Activated naive CD8-positive, alpha-beta T cell treated with anti-CD3 and anti-CD28 coated beads, Interleukin-2, amount 50 U/mL, for 16 hours (primary cell): Measurements from ENCODE around the gene DNAJC24.
"Not testable (repeated sequence)": the region's sequence is repeated elsewhere in the genome, so short reads cannot be mapped to it uniquely, and the experiment has no call there.

Experiments
- DNase-seq: peaks from one replicate; pipeline ENCODE4 v3.0.0-alpha.2; 2020; ENCODE audit warnings: low read depth, low spot score

DNAJC24 gene, protein sequence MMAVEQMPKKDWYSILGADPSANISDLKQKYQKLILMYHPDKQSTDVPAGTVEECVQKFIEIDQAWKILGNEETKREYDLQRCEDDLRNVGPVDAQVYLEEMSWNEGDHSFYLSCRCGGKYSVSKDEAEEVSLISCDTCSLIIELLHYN

DNA sequence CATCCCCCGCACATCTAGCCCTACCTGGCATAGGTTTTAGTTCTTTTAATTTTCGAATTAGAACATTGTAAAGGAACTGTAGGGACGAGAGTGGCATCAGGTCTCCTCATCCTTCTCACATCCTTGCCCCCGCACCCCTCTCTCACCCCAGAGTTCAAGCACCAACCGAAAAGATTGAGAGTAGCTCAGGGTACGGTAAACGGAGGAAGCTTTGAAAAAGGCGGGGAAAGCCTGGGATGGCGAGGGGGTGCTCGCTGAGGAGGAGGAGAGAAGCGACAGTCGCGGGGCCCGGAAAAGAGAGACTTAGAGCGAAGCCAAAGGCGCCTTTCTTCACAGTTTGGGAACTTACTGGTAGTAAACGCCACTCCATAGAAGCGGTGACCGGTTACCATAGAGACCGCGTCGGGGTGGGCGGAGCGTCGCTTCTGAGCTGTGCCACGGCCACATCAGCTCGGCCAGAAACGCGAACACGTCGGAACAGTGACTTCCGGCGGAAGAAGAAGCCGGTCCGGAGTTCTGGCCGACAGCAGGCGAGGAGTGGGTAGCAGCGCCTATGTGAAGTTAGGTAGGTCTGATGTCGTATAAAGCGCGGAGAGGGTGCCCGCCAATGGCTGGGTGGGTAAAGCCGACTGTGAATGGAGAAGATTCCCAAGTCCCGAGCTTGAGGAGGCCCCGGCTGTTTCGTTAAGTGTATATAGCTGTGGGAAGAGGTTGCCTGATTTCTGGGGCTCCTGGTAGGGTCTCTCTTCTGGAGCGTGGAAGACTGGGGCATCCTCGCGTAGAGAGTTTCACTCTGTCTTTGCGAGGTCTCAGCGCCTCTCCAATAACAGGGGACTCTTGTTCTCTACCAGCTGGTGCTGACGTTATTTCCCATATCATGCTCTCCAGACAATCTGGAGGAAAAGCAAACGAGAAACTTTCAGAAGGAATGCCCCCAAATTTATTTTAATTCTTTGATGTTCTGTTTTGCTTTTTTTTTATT lies at the start of gene DNAJC24, which contains the start of gene DCDC1:
Gene DNAJC24 (plus strand): TSS at position 513 of the 982 bp plus-strand sequence. CDS start 889 bp downstream, outside the sequence.
Gene DCDC1 (minus strand): TSS at position 392 of the 982 bp plus-strand sequence. CDS start 41,459 bp downstream, outside the sequence.
- DNase-seq: peak; percentile 86

DNA sequence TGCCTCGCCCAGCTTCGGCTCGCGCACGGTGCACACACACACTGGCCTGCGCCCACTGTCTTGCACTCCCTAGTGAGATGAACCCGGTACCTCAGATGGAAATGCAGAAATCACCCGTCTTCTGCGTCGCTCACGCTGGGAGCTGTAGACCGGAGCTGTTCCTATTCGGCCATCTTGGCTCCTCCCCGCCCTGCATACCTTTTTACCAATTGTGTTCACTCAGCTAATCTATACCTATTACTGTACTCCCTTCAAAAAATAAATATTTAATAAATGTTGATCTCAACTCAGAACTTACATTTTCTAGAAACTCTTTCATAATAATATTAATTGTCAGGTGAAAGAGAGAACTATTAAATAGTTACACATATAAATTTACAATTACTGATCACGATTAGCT lies 48.2 kb upstream of the DNAJC24 start:
- DNase-seq: not testable (repeated sequence)

DNA sequence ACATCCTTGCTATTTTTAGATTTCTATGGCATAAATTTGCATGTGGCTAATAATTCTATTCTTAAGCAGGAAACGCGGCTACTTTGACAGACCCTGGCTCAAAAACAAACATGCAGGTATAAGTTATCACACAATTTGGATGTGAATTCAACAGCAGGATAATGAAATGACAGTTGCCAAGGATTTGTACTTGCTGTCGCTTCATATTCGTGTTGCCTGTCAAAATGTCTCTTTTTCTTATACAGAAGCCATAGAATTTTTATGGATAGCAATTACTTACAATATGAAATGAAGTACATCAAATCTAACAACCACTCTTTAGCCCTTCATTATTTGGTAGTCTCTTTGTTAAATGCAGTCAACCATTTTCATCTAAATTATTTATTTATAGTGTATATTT lies 46.5 kb upstream of the DNAJC24 start:
- no peak for DNase-seq

DNA sequence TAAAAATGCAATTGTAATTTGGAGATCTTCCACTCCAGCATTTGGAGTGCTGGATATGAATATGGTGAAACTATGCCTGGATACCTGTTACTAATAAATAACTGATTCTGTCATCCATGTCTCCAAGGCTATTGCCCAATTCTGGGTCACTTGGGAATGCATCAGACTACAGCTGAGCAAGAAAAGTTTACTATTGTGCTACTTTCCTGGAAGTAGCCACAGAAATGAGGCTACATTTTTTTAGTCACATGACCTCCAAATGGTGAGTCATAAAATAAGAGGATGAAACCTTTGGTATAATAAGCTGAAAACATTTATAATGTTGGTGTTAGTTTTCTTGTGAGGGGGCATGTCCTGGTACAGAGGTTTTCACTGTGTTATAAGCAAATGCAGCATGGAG lies 44.5 kb upstream of the DNAJC24 start:
- no peak for DNase-seq

DNA sequence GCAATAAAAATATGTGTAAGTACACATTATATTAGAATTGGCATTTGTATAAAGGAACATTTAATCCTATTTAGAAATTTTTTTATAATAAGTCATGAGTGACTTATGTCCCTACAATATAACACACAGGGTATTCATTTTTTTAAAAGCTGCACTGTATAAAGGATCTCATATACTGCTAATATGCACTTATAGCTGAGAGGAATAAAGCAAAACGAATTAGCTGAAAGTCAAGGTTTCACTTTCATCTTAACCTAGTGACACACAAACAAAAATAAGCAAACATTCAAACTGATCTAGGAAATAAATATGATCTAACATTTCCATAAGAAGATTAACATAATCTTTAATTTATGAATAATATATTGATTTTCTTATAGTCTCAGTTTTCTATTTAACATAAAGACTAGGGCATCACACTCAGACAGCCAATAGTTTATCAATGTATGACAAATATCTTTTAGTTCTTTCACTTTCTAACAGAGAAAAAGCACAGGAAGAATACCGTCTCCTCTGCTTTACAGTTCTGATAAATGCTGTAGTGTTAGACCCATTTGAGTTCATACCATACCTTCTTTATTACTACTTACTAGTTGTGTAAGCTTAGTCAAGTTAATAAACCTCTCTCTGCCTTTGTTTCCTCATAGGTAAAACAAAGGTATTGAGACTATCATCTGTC lies 43.1 kb upstream of the DNAJC24 start:
- no peak for DNase-seq

DNA sequence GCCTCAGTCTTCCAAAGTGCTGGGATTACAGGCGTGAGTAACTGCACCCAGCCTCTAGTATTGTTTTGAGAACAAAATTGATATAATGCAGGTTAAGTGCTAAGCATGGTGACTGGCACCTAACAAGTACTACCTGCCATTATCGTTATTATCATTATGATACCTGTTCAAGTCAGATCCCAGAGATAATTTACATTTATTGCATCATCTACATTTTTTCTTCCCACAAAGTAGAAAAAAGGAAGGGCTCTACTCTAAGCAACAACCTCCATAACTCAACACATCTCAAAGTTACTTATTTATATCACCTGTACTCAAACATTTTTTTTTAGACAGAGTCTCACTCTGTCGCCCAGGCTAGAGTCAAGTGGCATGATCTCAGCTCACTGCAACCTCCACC lies 42.2 kb upstream of the DNAJC24 start:
- no peak for DNase-seq

DNA sequence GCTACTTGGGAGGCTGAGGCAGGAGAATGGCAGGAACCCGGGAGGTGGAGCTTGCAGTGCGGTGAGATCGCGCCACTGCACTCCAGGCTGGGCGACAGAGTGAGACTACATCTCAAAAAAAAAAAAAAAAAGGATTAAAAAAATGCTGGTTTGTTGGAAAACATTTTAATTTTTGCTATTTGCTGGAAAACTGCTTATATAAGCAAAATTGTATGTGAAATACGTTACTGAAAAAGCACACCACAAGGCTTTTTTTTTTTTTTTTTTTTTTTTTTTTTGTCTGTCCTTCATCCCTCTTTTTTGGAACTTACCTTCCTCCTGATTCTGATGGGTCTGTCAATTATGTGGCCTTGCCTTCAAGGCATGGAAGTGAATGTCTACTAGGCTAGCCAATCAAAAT lies 41.0 kb upstream of the DNAJC24 start:
- DNase-seq: no peak

DNA sequence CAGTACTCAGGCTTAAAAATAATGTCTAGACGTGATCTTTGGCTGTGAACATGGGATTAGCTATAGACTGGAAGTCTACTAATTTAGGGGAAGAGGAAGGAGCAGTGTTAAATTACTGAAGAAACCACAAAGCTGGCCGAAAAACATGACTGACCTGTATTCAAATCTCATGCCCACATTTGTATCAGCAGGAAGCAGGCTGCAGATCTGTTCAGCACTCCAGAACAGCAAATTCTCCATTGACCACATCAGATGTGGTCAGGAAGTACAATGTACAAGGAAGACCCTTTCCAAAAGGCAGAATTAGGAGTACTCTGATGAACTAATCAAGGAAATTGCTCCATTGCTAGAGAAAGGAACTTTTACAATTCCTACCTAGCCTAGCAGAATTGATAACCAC lies 31.9 kb upstream of the DNAJC24 start:
- no peak for DNase-seq

DNA sequence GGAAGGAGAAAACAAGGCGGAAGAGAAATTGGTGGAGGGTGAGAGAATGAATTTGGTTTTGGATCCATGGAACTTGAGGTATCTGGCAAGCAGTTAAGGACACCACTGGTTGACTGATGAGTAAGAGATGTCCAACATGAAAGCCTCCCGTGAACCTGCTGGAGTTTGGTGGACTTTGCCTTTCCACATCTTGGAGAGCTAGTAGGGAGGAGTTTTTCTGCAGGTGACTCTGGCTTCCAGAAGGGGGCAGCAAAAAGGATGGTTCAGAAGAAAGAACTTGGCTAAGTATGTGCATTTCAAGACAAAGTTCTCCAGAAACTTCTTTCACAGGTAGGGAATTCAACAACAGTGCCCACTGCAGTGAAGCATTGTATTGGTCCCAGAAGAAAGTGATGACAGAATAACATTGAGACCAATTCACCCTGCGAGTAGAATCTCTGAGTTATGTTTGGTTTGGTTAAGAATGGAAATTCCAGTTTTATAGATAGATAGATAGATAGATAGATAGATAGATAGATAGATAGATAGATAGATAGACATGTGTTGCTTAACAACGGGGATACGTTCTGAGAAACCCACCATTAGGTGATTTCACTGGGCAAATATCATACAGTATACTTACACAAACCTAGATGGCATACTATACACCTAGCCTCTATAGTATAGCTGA lies 28.6 kb upstream of the DNAJC24 start:
- DNase-seq: no peak

DNA sequence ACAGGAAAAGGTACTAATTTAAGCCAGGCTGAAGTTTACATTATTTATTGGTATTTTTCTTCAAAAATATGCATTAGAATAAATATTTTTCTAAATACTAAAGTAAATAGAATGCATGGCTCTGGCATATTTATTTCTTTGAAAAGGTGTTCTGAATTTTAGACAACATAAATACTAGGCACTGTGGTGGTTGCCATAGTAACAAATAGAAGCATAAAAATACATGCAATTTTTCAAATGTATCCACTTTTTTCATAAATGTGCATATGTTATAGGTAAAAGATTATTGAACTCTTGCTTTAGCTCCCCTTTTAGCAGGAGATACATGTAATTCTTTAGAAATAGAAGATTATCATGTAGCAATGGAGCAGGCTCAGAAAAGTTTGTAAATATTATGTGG lies 18.5 kb upstream of the DNAJC24 start:
- DNase-seq: no peak

DNA sequence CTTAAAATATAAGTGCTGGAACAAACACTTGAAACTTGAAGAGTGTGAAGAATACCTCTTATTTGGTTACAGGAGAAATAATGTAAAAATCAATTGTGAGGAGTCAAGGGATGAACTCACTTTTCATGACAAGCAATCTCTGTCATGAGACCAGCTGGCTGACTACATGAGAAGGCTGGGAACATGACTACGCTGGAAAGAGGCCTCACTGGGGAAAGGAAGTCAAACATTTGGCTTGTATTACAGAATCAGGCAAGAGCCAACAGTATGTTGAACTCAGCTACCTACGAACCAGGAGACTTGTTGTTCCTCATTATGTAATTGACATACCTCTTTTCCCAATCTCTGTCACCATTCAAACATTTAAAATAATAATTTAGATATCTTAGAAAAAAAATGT lies 14.5 kb upstream of the DNAJC24 start:
- no peak for DNase-seq

DNA sequence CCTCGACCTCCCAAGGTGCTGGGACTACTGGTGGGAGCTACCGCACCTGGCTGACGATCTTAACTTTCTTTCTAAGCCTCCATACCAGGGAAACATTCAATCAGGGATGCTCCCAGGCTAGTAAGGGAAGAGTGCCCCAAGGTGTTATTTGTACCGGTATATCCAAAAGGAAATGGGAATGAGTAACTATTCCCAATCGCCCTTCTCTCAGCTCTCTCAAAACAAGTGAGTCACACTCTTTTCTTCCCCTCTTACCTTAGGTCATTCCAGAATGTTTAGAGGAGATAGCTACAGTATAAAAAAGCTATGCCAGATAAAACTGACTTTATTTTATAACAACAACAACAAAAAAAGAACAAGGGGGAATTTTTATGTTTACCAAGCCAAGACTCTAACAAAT lies 13.8 kb upstream of the DNAJC24 start:
- no peak for DNase-seq

DNA sequence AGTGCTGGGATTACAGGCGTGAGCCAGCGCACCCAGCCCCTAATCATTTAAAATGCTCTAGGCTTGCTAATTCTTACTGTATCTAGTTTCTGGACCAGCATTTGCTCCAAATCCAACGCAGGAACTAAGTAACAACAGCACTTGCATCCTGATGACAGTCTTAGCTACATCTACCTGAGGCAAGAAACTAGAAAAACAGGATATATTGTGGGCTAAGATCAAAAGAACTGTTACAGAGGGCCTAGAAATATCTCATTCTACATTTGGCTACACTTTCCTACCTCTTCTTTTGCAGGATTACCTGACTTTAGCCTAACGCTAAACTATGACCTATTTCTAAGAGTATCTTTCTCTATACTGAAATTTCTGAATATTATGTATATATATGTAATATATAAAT lies 7.9 kb upstream of the DNAJC24 start:
- no peak for DNase-seq

DNA sequence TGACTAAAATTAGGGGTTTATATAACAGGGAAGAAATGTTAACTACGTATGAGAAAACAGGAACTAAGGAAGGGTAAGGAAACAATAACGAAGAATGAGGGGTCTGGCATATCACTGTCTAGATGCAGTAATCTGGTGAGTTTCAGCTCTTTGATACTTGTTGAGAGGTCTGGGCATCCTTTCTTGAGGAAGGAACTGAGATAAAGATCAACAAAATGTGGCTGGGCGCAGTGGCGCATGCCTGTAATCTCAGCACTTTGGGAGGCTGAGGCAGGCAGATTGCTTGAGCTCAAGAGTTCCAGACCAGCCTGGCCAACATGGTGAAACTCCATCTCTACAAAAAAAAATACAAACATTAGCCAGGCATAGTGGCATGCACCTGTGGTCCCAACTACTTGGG lies 2.9 kb upstream of the DNAJC24 start:
- DNase-seq: no peak

DNA sequence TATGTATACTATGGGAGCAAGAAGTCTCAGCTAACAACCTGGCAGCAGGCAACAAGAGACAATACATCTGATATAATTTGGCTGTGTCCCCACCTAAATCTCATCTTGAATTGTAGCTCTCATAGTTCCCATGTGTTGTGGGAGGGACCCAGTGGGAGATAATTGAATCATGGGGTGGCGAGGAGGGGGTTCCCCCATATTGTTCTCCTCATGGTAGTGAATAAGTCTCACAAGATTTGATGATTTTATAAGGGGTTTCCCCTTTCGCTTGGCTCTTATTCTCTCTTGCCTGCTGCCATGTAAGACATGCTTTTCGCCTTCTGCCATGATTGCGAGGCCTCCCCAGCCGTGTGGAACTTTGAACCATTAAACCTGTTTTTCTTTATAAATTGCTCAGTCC lies 6.2 kb downstream of the DNAJC24 start:
- no peak for DNase-seq

DNA sequence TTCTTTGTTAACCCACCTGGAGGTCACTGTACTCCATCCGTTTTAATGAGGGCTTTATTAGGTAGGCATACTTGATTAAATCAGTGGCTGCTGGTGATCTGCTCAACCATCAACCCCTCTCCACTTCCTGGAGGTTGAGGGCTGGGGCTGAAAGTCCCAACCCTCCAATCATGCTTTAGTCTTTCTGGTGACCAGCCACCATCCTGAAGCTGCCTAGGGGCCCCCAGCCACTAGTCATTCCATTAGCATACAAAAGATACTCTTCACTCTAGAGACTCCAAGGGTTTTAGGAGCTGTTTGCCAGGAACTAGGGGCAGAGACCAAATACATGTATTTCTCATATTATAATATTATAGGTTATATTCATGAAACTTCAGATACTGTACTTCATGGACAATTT lies 13.5 kb downstream of the DNAJC24 start:
- DNase-seq: no peak

DNA sequence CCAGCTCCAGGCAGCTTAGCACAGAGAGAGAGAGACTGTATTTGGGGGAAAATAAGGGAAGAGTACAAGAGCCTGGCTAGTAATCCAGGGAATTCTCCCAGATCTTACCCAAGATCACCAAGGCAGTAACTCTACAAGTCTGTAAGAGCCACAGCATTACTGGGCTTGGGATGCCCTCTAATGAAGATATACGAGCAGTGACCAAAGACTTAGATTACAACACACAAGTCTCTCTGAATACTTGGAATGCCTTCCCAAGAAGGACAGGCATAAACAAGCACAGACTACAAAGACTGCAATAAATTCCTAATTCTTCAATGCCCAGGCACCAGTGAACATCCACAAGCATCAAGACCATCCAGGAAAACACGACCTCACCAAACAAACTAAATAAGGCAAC lies 17.7 kb downstream of the DNAJC24 start:
- DNase-seq: no peak

DNA sequence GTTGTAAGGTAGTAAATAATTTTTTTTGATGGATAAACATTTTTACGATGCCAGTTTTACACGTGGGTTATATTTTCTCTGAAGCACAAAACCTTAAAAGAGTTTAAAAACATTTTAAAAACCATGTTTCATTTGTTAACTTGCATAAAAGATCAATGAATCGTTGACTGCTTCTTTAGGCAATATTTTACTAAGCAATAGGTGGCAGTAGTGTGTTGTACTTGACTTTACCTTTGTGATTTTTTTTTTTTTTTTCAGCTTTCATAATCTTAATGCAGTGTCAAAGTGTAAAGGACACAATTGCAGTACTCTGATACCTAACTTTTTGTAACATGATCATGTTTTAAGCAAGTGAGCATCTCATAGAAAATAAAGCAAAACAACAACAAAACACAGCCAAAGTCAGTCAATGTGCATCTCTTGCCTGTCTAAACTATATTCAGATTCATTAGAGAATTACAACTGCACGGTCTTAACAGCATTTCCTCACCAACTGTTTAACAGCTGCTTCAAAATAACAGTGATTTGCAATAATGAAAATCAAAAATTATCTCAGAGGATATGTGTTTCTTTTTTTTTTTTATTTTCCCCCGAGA lies 27.7 kb downstream of the DNAJC24 start:
- no peak for DNase-seq

DNA sequence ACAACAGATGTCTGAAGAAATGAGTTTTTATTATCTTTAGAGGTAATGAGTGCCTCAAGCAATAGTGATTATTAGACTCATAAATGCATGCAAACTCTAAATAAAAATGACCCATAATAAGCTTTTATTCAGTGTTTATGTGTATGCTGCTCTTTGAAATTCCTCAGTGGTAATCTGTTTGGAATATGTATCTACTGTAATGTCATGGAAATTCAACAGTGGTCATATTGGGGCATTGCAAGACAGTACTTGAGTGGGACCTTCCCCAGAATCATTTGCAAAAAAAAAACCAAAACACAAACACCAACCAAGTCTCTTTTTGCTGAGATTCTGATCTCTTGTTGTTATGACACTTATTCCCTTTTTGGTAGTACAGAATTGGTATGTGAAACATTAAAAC lies 35.0 kb downstream of the DNAJC24 start:
- DNase-seq: no peak

DNA sequence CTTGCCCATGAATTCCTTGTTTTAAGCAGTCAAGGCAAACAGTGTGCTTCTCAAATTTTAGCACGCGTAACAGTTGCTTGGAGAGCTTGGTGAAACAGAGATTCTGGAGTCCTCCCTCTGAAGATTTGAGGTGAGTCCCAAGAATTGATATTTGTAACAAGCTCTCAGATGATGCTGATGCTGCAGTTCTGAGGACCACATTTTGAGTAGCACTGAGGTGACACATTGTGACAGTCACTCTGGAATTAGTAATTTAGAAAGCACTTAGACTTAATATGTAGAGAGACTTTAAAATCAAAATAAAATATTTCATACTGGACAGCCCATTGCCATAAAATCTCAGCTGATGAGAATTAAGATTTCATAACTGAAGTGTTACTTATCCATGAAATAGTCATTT lies 38.5 kb downstream of the DNAJC24 start:
- no peak for DNase-seq

DNA sequence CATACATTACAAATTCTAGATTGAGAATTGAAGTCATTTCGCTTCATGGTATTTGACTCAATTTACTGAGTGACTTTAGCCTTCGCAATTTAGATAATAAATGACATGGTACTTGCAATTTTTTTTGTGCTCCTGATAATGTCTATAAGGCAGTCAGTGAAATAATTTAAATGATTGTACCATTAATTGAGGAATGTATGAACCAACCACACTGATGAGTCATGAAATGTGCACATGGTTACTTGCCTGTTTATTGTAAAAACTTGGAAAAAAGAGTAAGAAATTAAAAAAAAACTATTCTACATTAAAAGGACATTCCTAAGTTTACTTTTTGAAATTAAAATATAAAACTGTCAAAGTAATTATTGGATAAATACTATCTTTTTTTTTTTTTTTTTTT lies 43.3 kb downstream of the DNAJC24 start:
- DNase-seq: no peak

DNA sequence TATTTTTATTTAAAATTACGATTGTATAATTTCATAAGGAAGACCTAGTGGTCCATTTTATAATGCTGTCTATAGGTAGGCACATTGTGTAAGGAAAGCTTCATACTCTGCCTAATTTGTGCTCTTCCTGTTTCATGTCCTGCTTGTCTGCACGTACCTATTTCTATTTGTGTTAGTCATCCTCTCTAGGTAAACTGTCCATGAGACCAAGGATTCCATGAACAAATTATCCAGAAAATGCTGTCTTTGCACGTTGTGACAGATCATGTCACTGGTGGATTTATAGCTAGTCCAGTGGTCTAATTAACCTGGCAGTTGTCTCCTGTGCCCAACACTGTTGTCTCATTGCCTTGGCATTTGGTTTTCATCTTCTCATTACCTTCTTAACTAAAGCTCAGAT lies 44.7 kb downstream of the DNAJC24 start:
- DNase-seq: no peak
